Bronchial epithelial cell (primary cell): ENCODE measurements around the gene NSRP1. TPM values are rescaled to one million over a fixed set of nuclear protein-coding genes. Genes with fewer than 3 reads are reported as not detected.
"Not testable (repeated sequence)": the region's sequence is repeated elsewhere in the genome, so short reads cannot be mapped to it uniquely, and the experiment has no call there.

Source experiments
- DNase-seq: peaks from one replicate; pipeline ENCODE4 v3.0.0-alpha.2; 2010; ENCODE audit warnings: low read depth
- FAIRE-seq: peaks from 2 replicates; lab custom pipeline; 2011; peaks lifted over from hg19 to GRCh38; lab: Jason Lieb, UNC
- H3K27me3 ChIP-seq: 2 replicates; pipeline ENCODE4 v1.5.1; 2011; ENCODE audit warnings: low read length; ENCODE audit not compliant: control insufficient read depth, insufficient read depth
- H3K36me3 ChIP-seq: 2 replicates; pipeline ENCODE4 v1.5.1; 2011; ENCODE audit warnings: low read length; ENCODE audit not compliant: control insufficient read depth, insufficient read depth
- H3K4me3 ChIP-seq: 2 replicates; pipeline ENCODE4 v1.5.1; 2011; ENCODE audit warnings: mild to moderate bottlenecking, low read depth, low read length, control low read depth
- CTCF ChIP-seq: IDR thresholded peaks from 2 replicates; pipeline ENCODE4 v1.5.1; 2011; ENCODE audit warnings: mild to moderate bottlenecking, moderate library complexity, low read length, control low read depth, inconsistent platforms; ENCODE audit not compliant: insufficient read depth, severe bottlenecking
- total RNA-seq: library from RNA; depleted of rRNA; stranded (reverse); fragments of >200 nt; gene quantifications from 2 replicates; pipeline ENCODE4 v1.2.1, GENCODE V29; 2014

Gene NSRP1
- total RNA-seq, 1 donor from 2014 or later: 8.7 TPM

DNA sequence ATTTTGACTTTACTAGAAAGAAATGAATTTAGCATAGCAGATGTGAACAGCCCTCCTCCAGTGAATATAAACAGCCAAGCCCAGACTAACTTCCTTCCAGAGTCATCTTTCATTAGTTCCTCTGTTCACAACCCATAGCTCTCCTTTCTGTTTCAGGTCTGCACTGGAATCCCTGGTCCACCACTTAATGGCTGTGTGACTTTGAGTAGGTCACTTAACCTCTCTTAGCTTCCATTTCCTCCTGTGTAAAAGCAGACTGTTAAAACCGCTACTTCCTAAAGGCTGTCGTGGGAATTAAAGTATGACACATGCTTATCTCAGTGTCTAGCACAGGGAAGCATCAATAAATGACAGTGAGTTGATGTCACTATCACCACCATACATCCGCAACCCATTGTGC lies 111.4 kb downstream of the NSRP1 start:
- no peak for DNase-seq
- H3K4me3 ChIP-seq: no peak overlapping the region
- no peaks in the 10 kb centered on the region for H3K36me3 ChIP-seq
- no peak for FAIRE-seq
- no peak for TF ChIP-seq CTCF
- peaks cover 7% of the 10 kb centered on the region for H3K27me3 ChIP-seq

- no peak for TF ChIP-seq CTCF
- DNase-seq: peak; percentile 18
- no peak overlapping the region for H3K4me3 ChIP-seq
- H3K36me3 ChIP-seq: no peaks in the 10 kb centered on the region
- FAIRE-seq: no peak
- peaks cover 10% of the 10 kb centered on the region for H3K27me3 ChIP-seq
Measured at GRCh38 chr17:30229012-30229411, 112.4 kb downstream of the NSRP1 start.

GRCh38 chr17:30230009-30230408 lies 113.4 kb downstream of the NSRP1 start:
- H3K27me3 ChIP-seq: peaks cover 13% of the 10 kb centered on the region
- not testable (repeated sequence) for DNase-seq, H3K4me3 ChIP-seq, FAIRE-seq, H3K36me3 ChIP-seq

- Histone ChIP-seq H3K36me3 (no peaks in the 10 kb centered on the region), H3K4me3 (no peak overlapping the region), H3K27me3 (peaks cover 17% of the 10 kb centered on the region)
- no peak for TF ChIP-seq CTCF
- FAIRE-seq (peak; percentile 89), DNase-seq (peak; percentile 29)
Measured at GRCh38 chr17:30230596-30231125, 114.0 kb downstream of the NSRP1 start.

DNA sequence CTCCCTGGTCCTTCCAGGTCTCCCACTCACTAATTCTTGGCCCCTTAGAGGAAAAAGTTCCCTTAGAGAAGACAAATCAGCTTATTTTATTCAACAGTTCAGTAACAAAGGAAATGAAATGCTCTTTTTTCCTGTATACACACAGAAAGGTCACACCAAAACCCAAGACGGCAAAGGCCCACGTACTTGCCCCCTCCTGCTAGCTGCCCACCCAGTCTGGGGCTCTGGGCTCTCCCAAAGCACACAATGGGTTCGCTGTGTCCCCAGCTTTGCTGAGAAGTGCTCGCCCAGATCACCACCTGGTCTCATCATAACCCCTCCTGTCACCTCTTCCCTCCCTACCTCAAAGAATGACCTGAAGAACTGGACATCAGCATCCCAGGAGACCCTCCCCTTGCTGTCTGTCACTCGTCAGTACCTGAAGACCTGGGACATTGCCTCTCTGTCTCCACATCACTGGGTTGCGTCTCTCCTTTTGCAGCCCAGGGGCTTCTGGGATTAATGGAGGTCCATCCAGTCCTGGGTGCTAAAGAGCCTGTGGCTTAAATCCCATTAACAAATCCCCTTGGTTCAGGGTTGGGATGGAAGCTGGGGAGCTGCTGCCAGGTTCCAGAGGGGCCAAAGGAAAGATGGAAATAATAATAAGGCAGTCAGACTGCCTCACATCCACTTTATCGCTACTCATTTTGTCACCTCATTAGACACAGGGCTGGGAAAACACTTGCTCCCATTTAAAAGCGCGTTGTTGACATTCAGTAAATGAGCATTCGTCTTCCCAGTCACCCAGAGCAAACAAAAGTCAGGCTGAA lies 115.6 kb downstream of the NSRP1 start:
- peaks cover 22% of the 10 kb centered on the region for H3K27me3 ChIP-seq
- TF ChIP-seq CTCF: no peak
- no peaks in the 10 kb centered on the region for H3K36me3 ChIP-seq
- no peak for FAIRE-seq
- DNase-seq: no peak
- H3K4me3 ChIP-seq: no peak overlapping the region

DNA sequence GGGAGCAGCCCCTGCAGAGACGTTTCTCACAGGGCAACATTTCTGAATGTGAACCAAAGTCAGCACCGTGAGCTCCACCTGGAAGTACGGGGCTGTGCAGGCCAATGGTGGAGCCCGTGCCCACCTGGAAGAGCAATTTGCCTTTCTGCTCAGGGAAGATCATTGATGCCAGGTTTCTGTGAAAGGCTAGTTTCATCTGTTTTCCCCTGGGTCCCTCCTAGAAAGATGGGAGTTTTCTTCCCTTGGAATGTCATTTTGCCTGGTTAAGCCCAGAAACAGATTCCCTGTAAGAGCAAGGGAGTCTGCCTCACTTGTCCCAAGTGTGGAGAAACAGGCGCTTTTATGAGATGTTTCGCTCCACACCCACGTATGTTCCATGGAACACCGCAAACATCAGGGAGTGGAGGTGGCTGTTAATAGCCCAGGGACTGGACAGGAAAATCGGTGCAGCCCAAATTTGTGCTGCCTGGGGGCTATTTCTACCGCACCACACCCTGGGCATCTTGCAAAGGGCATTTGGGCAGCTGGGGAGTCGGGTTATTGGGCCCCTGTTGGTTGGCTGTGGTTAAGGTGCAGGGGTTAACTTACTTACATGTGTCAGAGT lies 116.3 kb downstream of the NSRP1 start:
- peak; percentile 68 for FAIRE-seq
- H3K36me3 ChIP-seq: no peaks in the 10 kb centered on the region
- DNase-seq: no peak
- no peak overlapping the region for H3K4me3 ChIP-seq
- peaks cover 29% of the 10 kb centered on the region for H3K27me3 ChIP-seq
- TF ChIP-seq CTCF: no peak
